Measurements from ENCODE around the gene CHAC1.
"Not testable (repeated sequence)": the region's sequence is repeated elsewhere in the genome, so short reads cannot be mapped to it uniquely, and the experiment has no call there.

The CHAC1 gene

GRCh38 chr15:40936709-40937666 is 16.3 kb upstream of the CHAC1 start:
- DNase-seq, result no peak
- intact Hi-C loops (cut with DNase I), result no loop called here

GRCh38 chr15:40937762-40938535 is 15.3 kb upstream of the CHAC1 start:
- intact Hi-C loops (cut with DNase I), result no loop called here
- peak in 1 of 10 donors; percentile 82 for DNase-seq

GRCh38 chr15:40938536-40938870 is 14.8 kb upstream of the CHAC1 start:
- intact Hi-C loops (cut with DNase I), result no loop called here
- no peak for DNase-seq

DNA sequence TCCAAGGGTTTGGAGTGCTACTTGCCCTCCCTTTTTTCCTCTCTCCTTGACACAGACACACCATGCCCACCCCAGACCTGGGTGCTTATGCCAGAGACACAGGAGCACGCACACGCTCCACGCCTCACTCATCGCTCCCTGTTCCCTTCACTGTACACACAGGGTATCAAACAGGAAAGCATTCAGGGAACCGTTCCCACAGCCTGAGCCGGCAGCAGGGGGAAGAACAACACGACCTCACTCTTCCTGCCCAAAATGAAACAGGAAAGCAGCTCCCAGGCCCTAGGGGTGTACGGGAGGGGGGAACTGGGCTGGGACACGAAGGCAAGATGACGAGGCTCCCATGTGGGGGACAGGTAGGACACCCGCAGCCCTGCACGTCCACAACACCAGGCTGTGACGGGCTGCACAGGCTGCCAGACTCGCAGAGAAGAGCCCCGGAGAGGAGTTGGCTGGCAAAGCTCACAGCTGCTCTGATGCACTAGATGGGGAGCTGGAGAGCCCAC is 12.9 kb upstream of the CHAC1 start:
- DNase-seq, result no peak
- intact Hi-C loops (cut with DNase I), result loop anchor here (5.0 kb wide), 1 partner anchor 82 kb away; no protein-coding TSS in a partner anchor

- intact Hi-C loops (cut with DNase I), result loop anchor here (5.0 kb wide), 1 partner anchor 81 kb away; no protein-coding TSS in a partner anchor
- no peak for DNase-seq
These were observed 12.2 kb upstream of the CHAC1 start for GRCh38 chr15:40941068-40941527.

GRCh38 chr15:40941528-40942336 is 11.5 kb upstream of the CHAC1 start:
- intact Hi-C loops (cut with DNase I), result loop anchor here (5.0 kb wide), 1 partner anchor 81 kb away; no protein-coding TSS in a partner anchor

DNA sequence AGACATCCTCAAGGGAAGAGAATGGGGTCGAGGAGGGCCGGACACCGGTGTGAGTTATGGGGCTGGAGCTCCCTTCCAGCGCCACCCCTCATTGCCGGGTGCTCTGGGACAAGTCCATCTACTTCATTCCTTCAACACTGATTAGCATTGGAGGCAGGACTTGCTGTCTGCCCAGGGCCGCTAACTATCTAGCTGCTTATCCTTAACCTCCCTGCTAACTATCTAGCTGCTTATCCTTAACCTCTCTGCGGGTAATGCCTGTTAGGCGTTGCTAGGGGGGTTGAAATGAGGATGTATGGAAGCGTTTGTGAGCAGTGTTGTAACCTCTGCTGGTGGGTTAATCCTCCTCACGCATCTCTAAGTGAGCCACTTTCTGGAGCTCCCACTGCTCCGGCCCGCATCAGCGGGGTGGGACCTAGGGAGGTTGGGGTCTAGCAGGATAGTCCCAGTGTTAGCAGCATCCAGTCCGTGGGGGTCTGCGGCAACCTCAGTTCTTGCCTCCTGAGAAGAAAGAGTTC is 10.9 kb upstream of the CHAC1 start:
- intact Hi-C loops (cut with DNase I), result loop anchor here (5.0 kb wide), 1 partner anchor 80 kb away; no protein-coding TSS in a partner anchor
- DNase-seq, result peak in 1 of 10 donors; percentile 51

More at GRCh38 chr15:40941528-40942336, 11.5 kb upstream of the CHAC1 start:
- DNase-seq, result peak in 9 of 10 donors; percentile 46 to 94 (median 67)

DNA sequence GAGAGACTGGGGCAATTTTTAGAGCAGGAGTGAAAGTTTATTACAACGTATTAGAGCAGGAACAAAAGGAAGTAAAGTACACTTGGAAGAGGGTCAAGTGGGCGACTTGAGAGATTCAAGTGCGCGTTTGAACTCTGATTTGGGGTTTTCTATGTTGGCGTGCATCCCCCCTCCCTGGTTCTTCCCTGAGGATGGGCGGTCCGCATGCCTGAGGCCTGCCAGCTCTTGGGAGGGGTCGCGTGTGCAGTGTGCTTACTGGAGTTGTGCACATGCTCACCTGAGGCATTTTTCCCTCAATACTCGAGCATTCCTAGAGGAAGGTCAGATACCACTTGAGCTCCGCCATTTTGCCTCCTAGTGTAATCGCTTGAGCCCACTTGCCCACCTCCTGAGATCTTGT is 10.4 kb upstream of the CHAC1 start:
- intact Hi-C loops (cut with DNase I), result loop anchor here (5.0 kb wide), 1 partner anchor 79 kb away; no protein-coding TSS in a partner anchor

DNA sequence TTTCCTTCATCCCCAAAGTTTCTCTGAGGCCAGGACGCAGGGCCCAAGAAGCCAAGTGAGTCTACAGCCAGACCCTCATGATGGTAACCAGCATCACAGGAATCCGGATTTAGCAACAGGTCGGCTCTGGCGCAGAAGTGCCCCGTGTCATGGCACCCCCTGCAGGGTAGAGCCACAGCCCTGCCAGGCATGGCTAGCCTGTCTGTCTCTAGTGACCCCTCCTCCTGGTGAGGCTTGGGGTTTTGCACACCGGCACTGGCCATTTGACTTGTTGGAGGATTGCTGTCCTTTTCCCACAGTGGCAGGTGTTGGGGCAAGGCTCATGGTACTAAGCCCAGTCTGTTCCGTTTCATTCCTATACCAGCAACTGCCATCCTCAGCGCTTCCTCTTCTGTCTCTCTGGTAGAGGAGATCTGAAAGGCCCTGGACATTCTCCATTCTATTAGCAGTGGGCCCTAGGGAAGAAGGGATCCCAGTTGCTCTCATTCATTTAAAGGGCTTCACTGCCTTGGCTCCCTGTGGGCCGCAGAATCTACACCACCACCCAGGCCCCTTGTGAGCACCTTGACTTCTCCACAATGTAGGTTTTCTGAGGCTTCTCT is 9.4 kb upstream of the CHAC1 start:
- intact Hi-C loops (cut with DNase I), result loop anchor here (5.0 kb wide), 1 partner anchor 78 kb away; no protein-coding TSS in a partner anchor
- peak in 2 of 10 donors; percentile 15 to 47 for DNase-seq

More for the DNA sequence above, 10.4 kb upstream of the CHAC1 start:
- peak in 2 of 10 donors; percentile 12 to 32 for DNase-seq

DNA sequence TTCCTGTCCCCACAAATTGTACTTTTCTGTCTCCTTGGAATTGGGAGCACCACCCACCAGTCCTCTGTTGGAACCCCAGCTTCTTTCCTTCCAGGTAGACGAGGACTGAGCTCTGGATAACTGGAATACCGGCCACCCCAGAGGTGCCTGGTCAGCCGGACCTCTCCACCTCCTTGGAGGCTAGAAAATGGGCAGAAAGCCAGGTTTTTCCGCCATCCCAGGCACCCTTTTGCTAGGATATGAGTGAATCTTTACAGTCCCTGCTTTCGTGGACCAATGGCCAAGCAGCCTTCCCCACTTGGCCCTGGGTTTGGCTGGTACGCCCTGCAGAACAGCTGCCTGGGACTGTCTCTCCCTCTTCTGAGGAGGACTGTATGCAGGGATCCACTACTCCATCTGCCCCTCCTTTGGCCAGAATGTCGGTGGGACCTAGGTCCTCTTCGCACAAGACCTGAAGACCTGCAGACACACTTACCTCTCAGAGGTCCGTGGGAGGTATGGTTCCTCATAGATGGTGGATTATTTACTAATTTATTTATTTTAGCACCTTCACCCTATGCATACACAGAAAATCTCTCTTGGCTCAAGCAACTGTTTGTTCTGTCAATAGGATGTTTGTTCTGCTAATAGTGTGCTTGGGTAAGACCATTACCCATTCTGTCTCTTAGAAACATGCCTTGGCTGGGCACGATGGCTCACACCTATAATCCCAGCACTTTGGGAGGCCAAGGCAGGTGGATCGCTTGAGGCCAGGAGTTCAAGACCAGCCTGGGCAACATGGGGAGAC is 8.6 kb upstream of the CHAC1 start:
- DNase-seq, result peak in 2 of 10 donors; percentile 33 to 62
- intact Hi-C loops (cut with DNase I), result loop anchor here (5.0 kb wide), 1 partner anchor 78 kb away; no protein-coding TSS in a partner anchor

DNA sequence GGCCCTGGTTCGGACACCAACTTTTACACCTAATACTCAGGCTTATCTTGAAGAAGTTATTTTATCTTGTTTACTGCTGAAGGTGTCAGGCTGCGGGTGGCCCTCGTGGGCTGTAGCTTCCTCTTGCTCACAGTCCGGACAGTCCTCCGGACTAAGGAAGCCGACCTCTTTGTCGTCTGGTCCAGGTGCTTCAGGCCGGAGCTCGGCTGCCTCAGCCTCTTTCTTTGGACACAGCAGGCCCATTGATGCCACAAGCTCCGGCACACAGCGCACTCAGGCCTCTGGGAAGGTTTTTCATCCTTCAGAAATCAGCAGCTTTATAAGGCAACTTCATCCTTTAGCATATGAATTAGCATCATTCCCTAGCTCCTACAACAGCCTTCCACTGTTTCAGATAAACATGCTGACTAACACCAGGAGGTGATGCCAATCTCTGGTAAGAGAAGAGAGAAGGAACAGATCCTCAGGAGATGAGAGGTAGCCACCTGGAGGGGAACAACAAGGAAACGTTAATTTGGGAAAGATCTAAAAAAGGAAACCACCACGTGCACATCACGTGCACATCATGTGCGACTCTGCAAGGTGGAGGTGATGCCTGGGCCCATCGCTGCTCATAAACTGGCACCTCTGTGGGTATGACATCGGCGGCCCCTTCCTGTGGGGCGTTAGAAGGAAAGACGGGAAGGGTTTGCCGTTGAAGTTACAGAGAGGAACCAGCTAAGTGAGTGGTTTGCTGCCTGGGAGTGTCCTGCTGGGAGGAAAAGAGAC is 4.4 kb upstream of the CHAC1 start:
- intact Hi-C loops (cut with DNase I), result no loop called here
- peak in 2 of 10 donors; percentile 42 to 66 for DNase-seq

DNA sequence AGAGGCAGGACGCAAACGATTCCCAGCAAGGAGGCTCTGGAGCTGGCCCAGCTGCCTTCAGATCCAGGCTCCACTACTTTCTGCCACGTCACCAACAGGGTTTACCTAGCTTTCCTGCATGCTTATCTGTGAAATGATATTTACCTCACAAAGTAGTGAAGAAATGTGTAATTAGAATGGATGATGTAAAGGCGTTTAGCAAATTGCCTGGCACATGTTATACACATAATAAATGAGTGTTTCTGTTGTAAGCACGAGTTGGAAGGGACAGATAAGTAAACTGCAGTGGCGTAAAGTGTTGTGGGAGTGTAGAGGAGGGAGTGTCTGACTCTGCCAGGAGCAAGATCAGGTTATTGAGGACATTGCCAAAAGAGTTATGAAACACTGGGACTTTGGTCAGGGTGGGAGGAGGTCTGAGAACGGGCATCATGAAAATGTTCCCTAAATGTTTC is 3.5 kb upstream of the CHAC1 start:
- intact Hi-C loops (cut with DNase I), result no loop called here
- peak in 1 of 10 donors; percentile 21 for DNase-seq

DNA sequence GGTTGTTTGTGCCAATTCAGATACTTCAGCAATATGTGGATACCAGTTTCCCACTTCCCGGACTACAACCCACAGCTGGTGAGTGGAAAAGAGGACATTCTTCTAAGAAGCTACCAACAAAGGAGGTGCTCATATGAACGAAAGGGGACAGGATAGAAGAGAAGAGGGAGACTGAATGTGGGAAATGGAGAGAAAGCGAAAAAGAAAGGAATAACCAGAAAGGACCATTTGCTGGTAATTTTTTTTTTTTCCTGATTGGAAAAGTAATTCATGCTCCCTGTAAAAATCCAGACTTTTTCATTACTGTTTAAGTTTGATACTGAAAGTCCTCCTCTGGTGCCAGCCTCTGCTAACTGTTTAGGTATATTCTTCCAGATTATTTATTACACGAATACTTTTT is 1.5 kb upstream of the CHAC1 start:
- intact Hi-C loops (cut with DNase I), result no loop called here
- DNase-seq, result no peak

GRCh38 chr15:40952301-40952900 is 870 bp upstream of the CHAC1 start:
- intact Hi-C loops (cut with DNase I), result no loop called here
- DNase-seq, result peak in 1 of 10 donors; percentile 66

GRCh38 chr15:40953713-40954074 is 423 bp downstream of the CHAC1 start:
- intact Hi-C loops (cut with DNase I), result no loop called here
- no peak for DNase-seq

- DNase-seq, result peak in 1 of 10 donors; percentile 29
- intact Hi-C loops (cut with DNase I), result not testable (repeated sequence)
These were observed 1.0 kb downstream of the CHAC1 start for GRCh38 chr15:40954158-40954848.
